Hippocampal formation (tissue), 2 donors: Measurements from ENCODE around the gene MZF1.
"Not testable (repeated sequence)": the region's sequence is repeated elsewhere in the genome, so short reads cannot be mapped to it uniquely, and the experiment has no call there.

ENCODE experiments used
- DNase-seq, 2 donors: peaks; one replicate each; lab custom pipeline; 2025; lab: John Stamatoyannopoulos, UW

Gene MZF1

DNA sequence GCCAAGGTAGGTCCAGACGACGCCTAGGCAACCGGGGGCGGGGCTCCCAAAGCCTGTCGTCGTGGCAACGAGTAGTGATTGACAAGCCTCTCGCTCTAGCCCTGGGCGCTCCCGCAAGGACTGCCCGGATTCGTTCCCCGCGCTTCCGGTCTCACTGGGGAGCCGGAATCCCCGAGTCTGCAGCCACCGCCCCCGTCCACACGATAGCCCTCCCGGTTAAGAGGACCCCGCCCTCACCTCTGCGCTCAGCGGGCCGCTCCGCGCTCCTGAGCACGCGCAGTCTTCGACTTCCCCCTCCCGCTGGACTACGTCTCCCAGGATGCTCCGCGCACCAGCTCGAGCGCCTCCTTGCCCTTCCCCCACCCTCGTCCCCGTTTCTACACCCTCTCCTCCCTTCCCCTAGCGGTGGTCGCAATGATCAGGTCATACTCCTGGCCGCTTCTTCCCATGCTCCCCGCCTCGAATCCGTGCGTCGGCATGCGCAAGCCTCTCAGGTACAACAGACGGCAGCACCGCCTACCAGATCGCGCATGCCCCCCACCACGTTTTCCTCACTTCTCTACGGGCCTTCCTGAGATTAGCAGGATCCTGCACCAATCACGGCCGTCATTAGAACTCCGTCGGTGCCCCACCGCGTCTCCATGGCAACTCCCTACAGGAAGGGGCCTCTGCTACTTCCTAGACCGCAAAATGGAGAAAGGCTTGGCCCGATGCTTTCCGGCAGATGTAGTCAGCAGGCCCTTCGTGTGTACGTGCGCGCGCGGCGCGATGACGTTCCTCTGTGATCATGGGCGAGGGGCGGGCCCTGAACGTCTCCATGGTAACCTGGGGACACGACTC lies at the start of gene MZF1:
Gene MZF1 (minus strand): TSS at position 518 of the 840 bp plus-strand sequence. CDS start 1,946 bp downstream, outside the sequence.
- DNase-seq = no peak

DNA sequence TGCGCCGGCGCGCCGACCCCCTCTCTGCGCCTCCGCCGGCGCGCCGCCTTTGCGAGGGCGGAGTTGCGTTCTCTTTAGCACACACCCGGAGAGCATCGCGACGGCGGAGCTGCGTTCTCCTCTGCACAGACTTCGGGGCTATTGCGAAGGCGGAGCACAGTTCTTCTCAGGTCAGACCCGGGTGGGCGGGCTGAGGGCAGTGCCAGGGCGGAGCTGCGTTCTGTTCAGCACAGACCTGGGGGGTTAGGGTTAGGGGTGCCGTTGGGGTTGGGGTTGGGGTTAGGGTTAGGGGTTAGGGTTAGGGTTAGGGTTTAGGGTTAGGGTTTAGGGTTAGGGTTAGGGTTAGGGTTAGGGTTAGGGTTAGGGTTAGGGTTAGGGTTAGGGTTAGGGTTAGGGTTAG lies 34.1 kb upstream of the MZF1 start:
- DNase-seq = not testable (repeated sequence)

DNA sequence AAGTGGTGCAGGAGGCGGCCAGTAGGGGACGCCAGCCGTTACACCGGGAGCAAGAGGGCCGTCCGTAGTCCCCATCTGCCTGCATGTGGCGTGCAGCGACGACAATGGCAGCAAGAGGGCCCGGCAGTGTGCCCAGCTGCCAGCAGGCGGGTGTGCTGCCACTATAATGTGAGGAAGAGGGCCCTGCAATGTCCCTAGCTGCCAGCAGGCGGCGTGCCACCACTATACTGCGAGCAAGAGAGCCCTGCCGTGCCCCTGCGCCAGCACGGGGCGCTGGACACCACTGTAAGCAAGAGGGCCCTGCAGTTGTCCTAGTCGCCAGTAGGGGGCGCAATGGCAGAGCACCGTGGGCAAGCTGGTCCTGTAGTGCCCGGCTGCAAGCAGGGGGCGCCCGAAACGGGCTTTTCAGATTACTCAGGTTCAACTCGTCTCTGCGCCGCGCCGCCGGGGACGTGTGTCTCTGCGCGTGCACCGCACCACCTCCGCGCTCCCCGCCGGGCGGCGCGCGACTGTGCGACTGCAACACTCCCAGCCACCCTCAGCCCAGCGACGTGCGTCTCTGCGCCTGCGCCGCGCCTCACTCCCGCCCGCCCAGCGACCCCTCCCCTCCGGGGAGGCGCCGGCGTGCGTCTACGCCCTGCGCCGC lies 33.2 kb upstream of the MZF1 start:
- not testable (repeated sequence) for DNase-seq

DNA sequence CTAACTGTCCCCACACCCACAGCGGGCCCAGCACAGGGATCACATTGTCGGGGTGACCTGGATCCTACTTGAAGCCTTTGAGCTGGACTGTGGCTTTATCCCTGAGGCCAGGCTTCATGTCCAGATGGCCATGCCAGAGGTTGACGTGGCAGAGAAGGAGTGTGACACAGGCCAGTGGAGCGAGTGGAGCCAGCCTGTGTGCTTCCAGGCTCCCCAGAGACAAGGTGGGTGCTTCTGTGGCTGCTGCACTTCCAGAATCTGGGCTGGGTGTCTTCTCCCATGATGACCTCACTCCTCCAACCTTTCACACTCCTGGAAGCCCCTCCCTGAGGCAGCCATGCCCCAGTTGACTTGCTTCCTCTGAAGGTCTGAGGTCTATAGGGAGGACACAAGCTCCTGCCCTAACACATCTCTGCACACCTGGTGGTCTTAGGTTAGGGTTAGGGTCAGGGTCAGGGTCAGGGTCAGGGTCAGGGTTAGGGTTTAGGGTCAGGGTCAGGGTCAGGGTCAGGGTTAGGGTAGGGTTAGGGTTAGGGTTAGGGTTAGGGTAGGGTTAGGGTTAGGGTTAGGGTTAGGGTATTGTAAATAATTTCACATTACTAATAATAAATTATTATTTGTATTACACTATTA lies 13.1 kb upstream of the MZF1 start:
- DNase-seq = no peak

DNA sequence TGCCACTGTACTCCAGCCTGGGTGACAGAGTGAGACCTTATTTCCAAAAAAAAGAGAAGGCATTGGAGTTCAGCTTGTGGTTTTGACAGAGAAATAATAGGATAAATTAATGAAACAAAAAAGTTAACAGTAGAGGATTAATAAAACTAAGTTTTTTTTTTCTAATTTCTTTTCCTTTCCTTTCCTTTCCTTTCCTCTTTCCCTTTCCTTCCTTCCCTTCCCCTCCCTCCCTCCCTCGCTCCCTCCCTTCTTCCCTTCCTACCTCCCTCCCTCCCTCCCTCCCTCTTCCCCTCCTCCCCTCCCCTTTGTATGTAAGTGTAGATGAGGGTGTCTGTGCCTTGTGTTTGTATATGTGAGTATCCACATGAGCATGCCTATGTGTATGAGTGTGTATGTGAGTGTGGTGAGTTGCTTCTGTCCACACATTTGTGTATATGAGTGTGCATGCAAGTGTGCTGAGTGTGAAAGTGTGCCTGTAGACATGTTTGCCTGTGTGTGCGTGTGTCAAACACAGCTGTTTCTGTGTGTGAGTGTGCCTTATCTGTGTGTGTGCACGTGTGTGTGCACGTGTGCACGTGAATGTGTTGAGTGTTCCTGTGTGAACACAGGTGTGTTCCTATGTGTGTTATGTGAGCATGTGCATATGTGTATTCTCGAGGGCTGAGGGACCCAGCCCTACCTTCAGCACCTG lies 12.5 kb upstream of the MZF1 start:
- DNase-seq = no peak

DNA sequence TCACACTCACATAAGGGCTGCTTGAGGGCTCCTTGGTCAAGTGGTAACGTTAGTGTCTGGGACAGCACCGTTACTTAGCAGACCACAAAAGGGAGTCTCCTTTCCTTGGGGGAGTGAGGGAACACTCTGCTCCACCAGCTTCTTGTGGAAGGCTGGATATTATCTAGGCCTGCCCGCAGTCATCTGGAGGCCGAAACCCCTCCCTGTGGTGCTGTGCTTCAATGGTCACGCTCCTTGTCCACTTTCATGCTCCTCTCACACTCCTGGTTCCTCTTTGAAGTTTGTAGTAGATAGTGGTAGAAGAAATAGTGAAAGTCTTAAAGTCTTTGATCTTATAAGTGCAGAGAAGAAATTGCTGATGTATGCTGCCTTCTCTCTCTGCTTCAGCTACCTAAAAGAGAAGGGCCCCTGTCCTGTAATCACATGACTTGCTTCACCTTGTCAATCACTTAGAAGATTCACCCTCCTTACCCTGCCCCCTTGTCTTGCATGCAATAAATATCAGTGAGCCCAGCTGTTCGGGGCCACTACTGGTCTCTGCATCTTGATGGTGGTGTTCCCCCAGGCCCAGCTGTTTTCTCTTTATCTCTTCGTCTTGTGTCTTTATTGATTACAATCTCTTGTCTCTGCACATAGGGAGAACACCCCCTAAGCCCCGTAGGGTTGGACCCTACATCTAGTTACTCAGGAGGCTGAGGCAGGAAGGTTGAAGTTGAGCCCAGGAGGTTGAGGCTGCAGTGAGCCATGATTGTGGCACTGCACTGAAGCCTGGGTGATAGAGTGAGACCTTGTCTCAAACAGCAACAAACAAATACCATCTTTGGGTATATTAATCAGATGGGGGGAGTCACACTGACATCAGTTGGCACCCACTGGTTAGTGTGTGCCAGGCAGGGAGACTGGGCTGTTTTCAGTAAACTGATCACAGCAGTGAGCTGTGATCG lies 11.6 kb upstream of the MZF1 start:
- DNase-seq = no peak

GRCh38 chr19:58582985-58583384 lies 9.8 kb upstream of the MZF1 start:
- no peak for DNase-seq

GRCh38 chr19:58581227-58582141 lies 8.3 kb upstream of the MZF1 start:
- no peak for DNase-seq

DNA sequence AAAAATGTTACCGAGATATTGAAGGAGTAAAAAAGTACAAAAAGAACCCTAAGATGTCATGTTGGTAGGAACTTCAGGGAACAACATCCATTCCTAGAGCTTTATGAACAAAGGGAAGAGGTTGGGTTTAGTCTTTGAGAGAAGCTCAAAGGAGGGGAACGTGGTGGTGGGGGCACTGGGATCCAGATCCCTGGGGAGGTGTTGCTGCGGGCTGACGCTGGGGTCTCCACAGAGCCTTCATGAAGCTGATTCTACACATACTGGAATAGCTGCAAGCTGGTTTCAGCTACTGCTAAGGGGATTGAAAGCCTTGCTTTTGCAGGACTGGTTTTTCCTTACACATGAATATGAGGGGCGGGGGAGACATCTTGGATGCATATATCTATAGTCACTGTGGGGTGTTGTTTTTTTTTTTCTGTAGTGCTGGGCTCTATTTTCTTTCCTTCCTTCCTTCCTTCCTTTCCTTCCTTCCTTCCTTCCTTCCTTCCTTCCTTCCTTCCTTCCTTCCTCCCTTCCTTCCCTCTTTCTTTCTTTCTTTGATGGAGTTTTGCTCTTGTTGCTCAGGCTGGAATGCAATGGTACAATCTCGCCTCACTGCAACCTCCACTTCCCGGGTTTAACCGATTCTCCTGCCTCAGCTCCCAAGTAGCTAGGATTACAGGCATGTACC lies 6.5 kb upstream of the MZF1 start:
- no peak for DNase-seq

DNA sequence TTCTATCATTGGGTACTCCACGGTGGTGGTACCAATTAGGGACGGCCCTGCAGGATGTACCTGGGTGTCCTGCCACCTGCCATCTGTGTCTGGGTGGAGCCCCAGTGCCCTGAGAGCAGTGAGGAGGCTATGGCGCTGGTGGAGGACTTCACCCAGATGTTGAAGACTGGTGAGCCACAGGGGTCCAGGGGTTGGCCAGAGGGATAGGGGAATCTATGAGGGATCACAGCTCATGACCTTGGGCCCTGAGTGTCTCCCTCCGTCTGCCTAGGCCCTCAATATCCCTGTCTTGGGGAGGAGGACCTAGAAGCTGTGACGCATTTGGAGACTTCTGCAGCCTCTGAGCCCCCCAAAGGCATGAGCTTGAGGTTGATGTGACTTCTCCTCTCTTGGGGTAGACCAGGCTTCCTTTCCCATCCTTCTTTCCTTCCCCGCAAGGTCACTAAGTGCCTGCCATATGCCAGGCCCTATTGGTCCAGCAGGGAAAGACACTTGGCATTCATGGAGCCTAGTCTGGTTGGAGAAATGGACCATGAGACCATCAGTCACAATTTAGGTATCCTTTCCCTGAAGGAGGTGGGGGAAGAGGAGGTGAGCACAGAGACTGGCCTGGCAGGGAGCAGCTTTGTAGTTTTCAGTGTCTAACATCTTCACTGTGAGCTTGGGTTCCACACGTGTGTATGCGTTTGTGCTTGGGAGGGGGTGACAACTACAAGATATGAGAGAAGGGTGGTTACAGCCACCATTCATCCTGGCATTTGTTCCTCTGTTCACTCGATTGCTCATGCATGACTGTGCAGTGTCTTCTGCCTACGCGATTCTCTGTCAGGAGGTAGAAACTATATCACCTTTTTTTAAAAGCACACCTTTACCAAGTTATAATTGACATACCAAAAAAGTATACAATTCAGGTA lies 5.1 kb upstream of the MZF1 start:
- no peak for DNase-seq

GRCh38 chr19:58577581-58577980 lies 4.4 kb upstream of the MZF1 start:
- DNase-seq = not testable (repeated sequence)

- no peak for DNase-seq
These were observed 2.3 kb upstream of the MZF1 start for GRCh38 chr19:58575183-58576041.

DNA sequence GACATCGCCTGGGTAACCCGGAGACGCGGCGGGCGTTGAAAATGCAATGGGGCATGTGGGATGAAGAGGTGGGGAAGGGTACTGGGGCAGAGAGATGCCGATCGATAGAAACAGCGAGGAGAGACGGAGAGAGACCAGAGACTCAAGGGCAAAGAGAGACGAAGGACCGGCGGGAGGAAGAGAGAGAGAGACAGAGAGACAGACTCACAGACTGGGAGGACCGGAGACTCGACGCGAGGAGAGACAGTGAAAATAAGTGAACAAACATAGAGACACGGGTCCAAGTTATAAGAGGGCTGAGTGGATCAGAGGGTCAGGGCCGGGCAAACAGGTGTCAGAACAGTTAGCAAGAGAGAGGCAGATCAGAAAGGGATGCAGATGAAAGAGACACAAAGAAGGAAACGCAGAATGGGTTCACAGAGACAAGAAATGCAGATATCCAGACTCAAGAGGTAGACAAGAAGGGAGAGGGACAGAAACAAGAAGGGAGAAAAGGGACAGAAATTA lies 576 bp upstream of the MZF1 start:
- no peak for DNase-seq

GRCh38 chr19:58572026-58572817 lies 913 bp downstream of the MZF1 start:
- no peak for DNase-seq

DNA sequence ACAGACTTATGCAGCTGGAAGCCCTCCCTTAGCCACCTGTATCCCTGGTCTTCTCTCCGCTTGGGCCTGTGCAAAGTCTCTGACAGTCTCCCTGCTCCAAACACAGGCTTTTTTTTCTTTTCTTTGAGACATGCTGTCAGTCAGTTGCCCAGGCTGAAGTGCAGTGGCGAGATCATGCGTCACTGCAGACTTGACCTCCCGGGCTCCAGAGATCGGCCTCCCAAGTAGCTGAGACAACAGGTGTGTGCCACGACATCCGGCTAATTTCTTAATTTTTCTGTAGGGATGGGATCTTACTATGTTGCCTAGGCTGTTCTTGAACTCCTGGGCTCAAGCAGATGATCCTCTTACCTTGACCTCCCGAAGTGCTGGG lies 1.6 kb downstream of the MZF1 start:
- DNase-seq = no peak

GRCh38 chr19:58570770-58571574 lies 2.2 kb downstream of the MZF1 start:
- no peak for DNase-seq
